Hematopoietic multipotent progenitor cell (in vitro differentiated cells): ENCODE data around the gene KRT6A. TPM values are rescaled to one million over a fixed set of nuclear protein-coding genes. Genes with fewer than 3 reads are reported as not detected.

Experiments
- DNase-seq, 3 donors: peaks; one replicate each; pipeline ENCODE4 v3.0.0-alpha.2; 2011 to 2015; ENCODE audit warnings: low read depth in 2 of 3, low spot score in 2 of 3
- total RNA-seq: library from RNA; depleted of rRNA; stranded (reverse); fragments of >200 nt; gene quantifications from one replicate; pipeline ENCODE4 v1.2.3, GENCODE V29; 2012

Gene KRT6A
- total RNA-seq, 1 donor, result not detected

DNA sequence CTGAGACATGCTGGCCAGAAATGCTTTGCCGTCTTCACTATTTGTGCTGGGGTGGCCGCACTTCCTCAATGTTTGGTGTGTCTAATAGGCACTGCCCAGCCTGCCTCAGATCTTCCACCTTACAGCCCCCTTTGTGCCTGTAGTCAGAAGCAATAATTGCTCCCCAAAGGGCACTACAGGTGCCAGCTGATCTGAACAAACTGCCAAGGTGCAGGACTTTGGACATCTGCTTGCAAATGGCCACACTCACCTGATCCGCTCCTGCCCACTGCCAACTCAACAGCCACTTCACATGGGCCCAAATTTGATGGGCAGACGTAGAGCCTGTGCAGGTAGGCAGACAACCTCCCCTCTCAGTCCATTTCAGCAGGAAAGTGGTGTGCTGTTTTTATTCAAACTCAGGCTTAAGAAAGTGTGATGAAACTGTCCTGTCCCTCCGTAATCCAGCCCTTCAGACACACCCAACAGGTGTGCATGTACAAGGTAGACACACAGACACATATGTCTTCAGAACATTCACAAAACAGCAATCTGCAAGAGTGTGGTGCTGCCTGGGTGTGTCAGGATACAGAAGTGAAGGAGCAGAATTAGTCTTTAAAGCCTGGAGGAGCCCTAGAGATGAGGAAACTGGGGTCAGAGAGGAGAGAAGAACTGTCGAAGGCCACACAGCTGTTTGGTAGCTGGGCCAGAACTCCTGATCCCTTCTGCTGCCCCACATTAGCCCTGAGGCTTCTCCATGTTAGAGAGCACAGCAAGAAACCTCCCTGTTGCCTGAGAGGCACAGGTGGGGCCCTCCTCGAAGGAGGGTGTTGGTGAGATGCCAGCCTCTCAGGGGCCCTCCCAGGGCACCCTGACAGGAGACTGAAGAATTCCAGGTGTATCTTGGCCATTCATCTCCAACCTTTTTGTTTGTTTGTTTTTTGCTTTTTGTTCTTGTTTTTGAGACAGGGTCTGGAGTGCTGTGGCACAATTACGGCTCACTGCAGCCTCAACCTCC lies 54.5 kb downstream of the KRT6A start:
- DNase-seq, result no peak

DNA sequence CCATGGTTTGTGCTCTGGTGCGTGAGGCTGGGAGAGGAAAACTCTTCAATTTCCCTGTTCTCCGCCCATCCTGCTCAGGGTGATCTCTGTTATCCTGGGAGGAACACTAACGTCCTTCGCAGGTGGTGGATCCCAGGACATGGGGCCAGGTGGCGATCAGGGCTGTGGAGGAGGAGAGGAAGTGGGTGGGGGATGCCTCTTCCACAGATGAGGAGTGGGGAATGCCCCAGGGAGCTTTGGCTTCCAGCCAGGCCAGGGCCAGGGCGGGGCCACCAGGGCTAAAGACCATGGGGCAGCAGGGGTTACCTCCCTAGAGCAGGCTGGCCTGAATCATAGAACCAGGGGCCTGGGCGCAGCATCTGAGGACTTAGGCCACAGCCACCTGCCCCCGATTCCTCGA lies 55.5 kb downstream of the KRT6A start:
- no peak for DNase-seq

Other genes starting within 250 kb of the KRT6A start
- gene KRT86, start 218.6 kb downstream of the KRT6A start, total RNA-seq, result under 0.01 TPM
- gene KRT81, start 201.7 kb downstream of the KRT6A start, total RNA-seq, result 2.7 TPM
- not detected for gene KRT83, start 171.9 kb downstream of the KRT6A start, total RNA-seq
- gene KRT85, start 125.8 kb downstream of the KRT6A start, total RNA-seq, result not detected
- not detected for gene KRT84, start 107.6 kb downstream of the KRT6A start, total RNA-seq
- not detected for gene KRT82, start 86.9 kb downstream of the KRT6A start, total RNA-seq
- not detected for gene KRT75, start 58.9 kb downstream of the KRT6A start, total RNA-seq
- not detected for gene KRT6B, start 41.1 kb downstream of the KRT6A start, total RNA-seq
- gene KRT6C, start 19.5 kb downstream of the KRT6A start, total RNA-seq, result not detected
- not detected for gene KRT5, start 27.1 kb upstream of the KRT6A start, total RNA-seq
- gene KRT71, start 59.9 kb upstream of the KRT6A start, total RNA-seq, result not detected
- not detected for gene KRT74, start 80.6 kb upstream of the KRT6A start, total RNA-seq
- gene KRT72, start 108.2 kb upstream of the KRT6A start, total RNA-seq, result under 0.01 TPM
- 0.27 TPM for gene KRT73, start 125.3 kb upstream of the KRT6A start, total RNA-seq
- gene KRT2, start 159.0 kb upstream of the KRT6A start, total RNA-seq, result not detected
- gene KRT1, start 187.2 kb upstream of the KRT6A start, total RNA-seq, result 1.1 TPM
- not detected for gene KRT77, start 210.3 kb upstream of the KRT6A start, total RNA-seq